NCI-H128 (cell line): ENCODE measurements around the gene LAMP5.
A peak's percentile ranks its signal among the peaks of the same experiment; 100 is the strongest.

ENCODE experiments used
- DNase-seq: peaks from one replicate; lab custom pipeline; 2025; ENCODE audit not compliant: unreplicated experiment; lab: John Stamatoyannopoulos, UW

LAMP5 gene

GRCh38 chr20:9514461-9515213 is at the start of gene LAMP5:
Gene LAMP5 (plus strand): TSS chr20:9514590. CDS start chr20:9514853, 263 bp downstream.
- peak; percentile 21 for DNase-seq

- no peak for DNase-seq
Measured at GRCh38 chr20:9467995-9468394, 46.4 kb upstream of the LAMP5 start.

- DNase-seq, result peak; percentile 17
Measured at GRCh38 chr20:9474835-9475415, 39.5 kb upstream of the LAMP5 start.

- DNase-seq, result no peak
Measured at GRCh38 chr20:9475456-9475855, 38.9 kb upstream of the LAMP5 start.

GRCh38 chr20:9476174-9476573 is 38.2 kb upstream of the LAMP5 start:
- DNase-seq, result no peak

- DNase-seq, result no peak
Measured at GRCh38 chr20:9476637-9477036, 37.8 kb upstream of the LAMP5 start.

- no peak for DNase-seq
Measured at GRCh38 chr20:9478771-9479170, 35.6 kb upstream of the LAMP5 start.

- DNase-seq, result no peak
Measured at GRCh38 chr20:9480066-9480465, 34.3 kb upstream of the LAMP5 start.

- no peak for DNase-seq
Measured at GRCh38 chr20:9482180-9482579, 32.2 kb upstream of the LAMP5 start.

- DNase-seq, result no peak
Measured at GRCh38 chr20:9483131-9483530, 31.3 kb upstream of the LAMP5 start.

GRCh38 chr20:9485614-9486340 is 28.6 kb upstream of the LAMP5 start:
- DNase-seq, result no peak

- no peak for DNase-seq
Measured at GRCh38 chr20:9487231-9487630, 27.2 kb upstream of the LAMP5 start.

GRCh38 chr20:9488063-9488462 is 26.3 kb upstream of the LAMP5 start:
- no peak for DNase-seq

- no peak for DNase-seq
Measured at GRCh38 chr20:9490161-9490560, 24.2 kb upstream of the LAMP5 start.

GRCh38 chr20:9490631-9491030 is 23.8 kb upstream of the LAMP5 start:
- no peak for DNase-seq

- DNase-seq, result no peak
Measured at GRCh38 chr20:9491324-9491723, 23.1 kb upstream of the LAMP5 start.

GRCh38 chr20:9492067-9492466 is 22.3 kb upstream of the LAMP5 start:
- DNase-seq, result no peak

GRCh38 chr20:9493803-9494202 is 20.6 kb upstream of the LAMP5 start:
- DNase-seq, result no peak

GRCh38 chr20:9495701-9496100 is 18.7 kb upstream of the LAMP5 start:
- no peak for DNase-seq

- DNase-seq, result no peak
Measured at GRCh38 chr20:9496155-9496554, 18.2 kb upstream of the LAMP5 start.

GRCh38 chr20:9498322-9498721 is 16.1 kb upstream of the LAMP5 start:
- no peak for DNase-seq
